Osteocyte (in vitro differentiated cells): Measurements from ENCODE around the gene TICAM1. TPM values are rescaled to one million over a fixed set of nuclear protein-coding genes. Genes with fewer than 3 reads are reported as not detected.
"Not testable (repeated sequence)": the region's sequence is repeated elsewhere in the genome, so short reads cannot be mapped to it uniquely, and the experiment has no call there.

Experiments
- DNase-seq: peaks from one replicate; pipeline ENCODE4 v3.0.0; 2021; ENCODE audit warnings: mixed read lengths; ENCODE audit not compliant: unreplicated experiment; ENCODE audit errors: extremely low spot score
- H3K27ac Mint-ChIP-seq: one replicate; pipeline ENCODE4 v1.8.0; 2021; ENCODE audit warnings: mild to moderate bottlenecking, mixed read lengths; ENCODE audit not compliant: unreplicated experiment
- H3K27me3 Mint-ChIP-seq: one replicate; pipeline ENCODE4 v1.8.0; 2021; ENCODE audit warnings: mixed read lengths; ENCODE audit not compliant: unreplicated experiment
- H3K36me3 Mint-ChIP-seq: one replicate; pipeline ENCODE4 v1.8.0; 2021; ENCODE audit warnings: mixed read lengths; ENCODE audit not compliant: unreplicated experiment
- H3K4me1 Mint-ChIP-seq: one replicate; pipeline ENCODE4 v1.8.0; 2021; ENCODE audit warnings: mixed read lengths; ENCODE audit not compliant: unreplicated experiment
- H3K4me3 Mint-ChIP-seq: one replicate; pipeline ENCODE4 v1.8.0; 2021; ENCODE audit warnings: mild to moderate bottlenecking, moderate library complexity, mixed read lengths; ENCODE audit not compliant: unreplicated experiment
- H3K9me3 Mint-ChIP-seq: one replicate; pipeline ENCODE4 v1.8.0; 2021; ENCODE audit warnings: mixed read lengths; ENCODE audit not compliant: unreplicated experiment
- total RNA-seq: library from RNA; stranded (reverse); gene quantifications from 2 replicates; pipeline ENCODE4 v1.2.1, GENCODE V29; 2021
- TF ChIP-seq, protein P1 (sequence below): fragments of 200-600 bp; sonication (generic); IDR thresholded peaks from 2 replicates; pipeline ENCODE4 v1.5.0; 2021; ENCODE audit warnings: antibody characterized with exemption, mild to moderate bottlenecking, moderate library complexity

The TICAM1 gene
- total RNA-seq, 1 donor from 2014 or later, result 6.6 TPM

- TF ChIP-seq, protein P1, sequence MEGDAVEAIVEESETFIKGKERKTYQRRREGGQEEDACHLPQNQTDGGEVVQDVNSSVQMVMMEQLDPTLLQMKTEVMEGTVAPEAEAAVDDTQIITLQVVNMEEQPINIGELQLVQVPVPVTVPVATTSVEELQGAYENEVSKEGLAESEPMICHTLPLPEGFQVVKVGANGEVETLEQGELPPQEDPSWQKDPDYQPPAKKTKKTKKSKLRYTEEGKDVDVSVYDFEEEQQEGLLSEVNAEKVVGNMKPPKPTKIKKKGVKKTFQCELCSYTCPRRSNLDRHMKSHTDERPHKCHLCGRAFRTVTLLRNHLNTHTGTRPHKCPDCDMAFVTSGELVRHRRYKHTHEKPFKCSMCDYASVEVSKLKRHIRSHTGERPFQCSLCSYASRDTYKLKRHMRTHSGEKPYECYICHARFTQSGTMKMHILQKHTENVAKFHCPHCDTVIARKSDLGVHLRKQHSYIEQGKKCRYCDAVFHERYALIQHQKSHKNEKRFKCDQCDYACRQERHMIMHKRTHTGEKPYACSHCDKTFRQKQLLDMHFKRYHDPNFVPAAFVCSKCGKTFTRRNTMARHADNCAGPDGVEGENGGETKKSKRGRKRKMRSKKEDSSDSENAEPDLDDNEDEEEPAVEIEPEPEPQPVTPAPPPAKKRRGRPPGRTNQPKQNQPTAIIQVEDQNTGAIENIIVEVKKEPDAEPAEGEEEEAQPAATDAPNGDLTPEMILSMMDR, result no peak
- H3K27ac Mint-ChIP-seq, result peak overlapping the region; percentile 78
- peak; percentile 86 for DNase-seq
- no peaks in the 10 kb centered on the region for H3K9me3 Mint-ChIP-seq
- peak overlapping the region; percentile 84 for H3K4me3 Mint-ChIP-seq
- no peaks in the 10 kb centered on the region for H3K27me3 Mint-ChIP-seq
- peaks cover 3% of the 10 kb centered on the region for H3K36me3 Mint-ChIP-seq
- H3K4me1 Mint-ChIP-seq, result peaks cover 27% of the 10 kb centered on the region
Observed at GRCh38 chr19:4866595-4867424, 35.3 kb upstream of the TICAM1 start.

DNA sequence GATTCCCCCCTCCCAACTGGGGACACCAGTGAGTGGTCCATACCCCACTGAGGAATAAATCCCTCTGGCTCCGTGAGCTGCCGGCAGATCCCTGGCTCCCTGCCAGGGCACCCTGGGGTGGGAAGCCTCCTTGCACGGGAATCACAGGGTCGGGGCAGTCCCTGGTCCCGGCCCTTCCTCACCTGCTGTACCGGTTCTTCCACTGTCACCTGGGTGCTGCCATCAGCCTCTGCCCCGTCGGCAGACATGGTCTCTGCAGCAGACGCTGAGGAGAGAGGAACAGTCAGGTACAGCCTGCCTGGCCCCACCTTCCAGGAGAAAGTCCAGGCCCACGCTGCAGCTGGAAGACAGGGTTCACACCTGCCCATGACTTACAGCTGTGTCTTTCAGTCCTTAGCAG lies 29.6 kb upstream of the TICAM1 start:
- Mint-ChIP-seq H3K4me1 (peaks cover 4% of the 10 kb centered on the region), H3K36me3 (peaks cover 7% of the 10 kb centered on the region), H3K4me3 (no peak overlapping the region)

GRCh38 chr19:4859697-4860096 lies 28.2 kb upstream of the TICAM1 start:
- Mint-ChIP-seq H3K4me1 (peaks cover 2% of the 10 kb centered on the region), H3K27me3 (no peaks in the 10 kb centered on the region), H3K27ac (no peak overlapping the region), H3K9me3 (no peaks in the 10 kb centered on the region), H3K4me3 (no peak overlapping the region), H3K36me3 (peaks cover 8% of the 10 kb centered on the region)
- TF ChIP-seq, protein P1, result no peak
- no peak for DNase-seq

More for the DNA sequence above, 29.6 kb upstream of the TICAM1 start:
- no peaks in the 10 kb centered on the region for H3K27me3 Mint-ChIP-seq
- no peak overlapping the region for H3K27ac Mint-ChIP-seq
- H3K9me3 Mint-ChIP-seq, result no peaks in the 10 kb centered on the region
- TF ChIP-seq, protein P1, result no peak
- no peak for DNase-seq

DNA sequence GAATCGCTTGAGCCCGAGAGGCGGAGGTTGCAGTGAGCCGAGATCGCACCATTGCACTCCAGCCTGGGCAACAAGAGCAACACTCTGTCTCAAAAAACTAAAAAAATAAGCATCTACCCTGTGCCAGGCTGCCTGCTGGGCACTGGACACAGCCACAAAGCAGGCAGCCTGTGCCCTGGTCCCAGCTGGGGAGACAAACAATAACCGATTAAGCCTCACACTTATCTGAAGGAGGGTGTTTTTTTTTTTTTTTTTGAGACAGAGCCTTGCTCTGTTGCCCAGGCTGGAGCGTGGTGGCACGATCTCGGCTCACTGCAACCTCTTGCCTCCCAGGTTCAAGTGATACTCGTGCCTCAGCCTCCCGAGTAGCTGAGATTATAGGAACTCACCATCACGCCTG lies 25.0 kb upstream of the TICAM1 start:
- H3K27me3 Mint-ChIP-seq, H3K9me3 Mint-ChIP-seq, DNase-seq, H3K4me3 Mint-ChIP-seq, H3K27ac Mint-ChIP-seq, H3K4me1 Mint-ChIP-seq: not testable (repeated sequence)
- H3K36me3 Mint-ChIP-seq, result peaks cover 10% of the 10 kb centered on the region

DNA sequence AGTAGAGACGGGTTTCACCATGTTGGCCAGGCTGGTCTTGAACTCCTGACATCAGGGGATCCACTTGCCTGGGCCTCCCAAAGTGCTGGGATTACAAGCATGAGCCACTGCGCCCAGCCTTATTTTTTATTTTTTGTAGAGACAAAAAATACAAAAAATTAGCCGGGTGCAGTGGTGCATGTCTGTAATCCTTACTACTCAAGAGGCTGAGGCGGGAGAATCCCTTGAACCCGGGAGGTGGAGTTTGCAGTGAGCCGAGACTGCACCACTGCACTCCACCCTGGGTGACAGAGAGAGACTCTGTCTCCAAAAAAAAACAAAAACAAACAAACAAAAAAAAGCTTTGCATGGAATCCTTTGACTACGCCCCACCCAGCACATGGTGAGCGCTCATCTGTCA lies 22.0 kb upstream of the TICAM1 start:
- not testable (repeated sequence) for H3K4me1 Mint-ChIP-seq, H3K27me3 Mint-ChIP-seq, DNase-seq, H3K9me3 Mint-ChIP-seq, H3K36me3 Mint-ChIP-seq, H3K4me3 Mint-ChIP-seq, H3K27ac Mint-ChIP-seq

DNA sequence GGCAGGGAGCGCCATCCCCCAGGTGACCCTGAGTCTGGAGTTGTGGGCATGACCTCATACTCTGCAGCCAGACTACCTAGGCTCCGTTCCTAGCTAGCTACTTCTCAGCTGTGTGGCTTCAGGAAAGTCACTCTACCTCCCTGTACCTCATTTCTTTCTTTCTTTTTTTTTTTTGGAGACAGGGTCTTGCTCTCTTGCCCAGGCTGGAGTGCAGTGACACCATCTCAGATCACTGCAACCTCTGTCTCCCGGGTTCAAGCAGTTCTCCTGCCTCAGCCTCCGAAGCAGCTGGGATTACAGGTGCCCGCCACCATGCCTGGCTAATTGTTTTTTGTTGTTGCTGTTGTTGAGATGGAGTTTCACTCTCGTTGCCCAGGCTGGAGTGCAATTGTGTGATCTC lies 21.0 kb upstream of the TICAM1 start:
- Mint-ChIP-seq H3K4me1 (no peaks in the 10 kb centered on the region), H3K27me3 (no peaks in the 10 kb centered on the region), H3K4me3 (no peak overlapping the region), H3K36me3 (peaks cover 12% of the 10 kb centered on the region), H3K9me3 (no peaks in the 10 kb centered on the region), H3K27ac (no peak overlapping the region)
- no peak for DNase-seq
- TF ChIP-seq, protein P1, result no peak
